AG10803 (cell line): ENCODE data around the gene FNIP2.

Experiments
- DNase-seq: peaks from one replicate; pipeline ENCODE4 v3.0.0; 2010; ENCODE audit warnings: low read depth
- H3K4me3 ChIP-seq: 2 replicates; pipeline ENCODE4 v1.5.1; 2011; ENCODE audit warnings: mild to moderate bottlenecking, low read length, control low read depth
- TF ChIP-seq, protein P1 (sequence below): conservative IDR thresholded peaks from 2 replicates; pipeline ENCODE4 v1.5.1; 2011; ENCODE audit warnings: mild to moderate bottlenecking, low read length, control low read depth, inconsistent platforms

The FNIP2 gene

DNA sequence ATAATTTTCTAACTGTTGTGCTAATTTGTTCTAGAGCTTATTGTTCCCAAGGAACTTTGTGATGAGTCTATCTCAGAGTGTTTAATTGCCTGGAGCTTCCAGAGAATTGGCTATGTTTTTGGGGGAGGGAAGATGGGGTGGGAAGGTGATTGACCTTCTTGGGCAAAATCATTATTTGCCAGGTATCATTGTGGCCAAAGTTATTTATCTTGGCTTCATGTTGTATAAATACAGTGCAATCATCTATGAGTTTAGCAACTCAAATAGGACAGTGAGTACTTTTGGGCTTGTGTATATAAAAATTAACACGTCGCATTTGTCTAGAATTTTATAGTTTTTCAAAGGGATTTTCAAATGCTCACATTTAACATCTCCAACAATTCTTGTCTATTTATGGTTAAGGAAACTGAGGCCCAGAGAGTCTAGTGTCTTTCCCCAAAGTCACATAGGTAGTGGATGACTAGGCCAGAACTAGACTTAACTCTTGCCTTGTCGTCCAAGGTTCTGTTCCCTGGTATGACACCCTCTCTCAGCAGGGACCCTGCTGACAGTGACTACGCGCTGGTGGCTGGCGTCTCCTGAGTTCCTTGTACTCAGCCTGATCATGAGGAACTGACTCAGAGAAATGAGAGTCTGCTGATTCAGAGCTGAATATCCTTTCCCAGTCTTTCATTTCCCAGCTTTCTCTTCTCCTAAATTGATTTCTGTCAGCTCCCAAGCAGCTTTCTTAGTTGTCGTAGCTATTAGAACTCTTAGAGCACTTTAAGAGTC lies 27.7 kb downstream of the FNIP2 start:
- H3K4me3 ChIP-seq: no peak overlapping the region
- TF ChIP-seq, protein P1, sequence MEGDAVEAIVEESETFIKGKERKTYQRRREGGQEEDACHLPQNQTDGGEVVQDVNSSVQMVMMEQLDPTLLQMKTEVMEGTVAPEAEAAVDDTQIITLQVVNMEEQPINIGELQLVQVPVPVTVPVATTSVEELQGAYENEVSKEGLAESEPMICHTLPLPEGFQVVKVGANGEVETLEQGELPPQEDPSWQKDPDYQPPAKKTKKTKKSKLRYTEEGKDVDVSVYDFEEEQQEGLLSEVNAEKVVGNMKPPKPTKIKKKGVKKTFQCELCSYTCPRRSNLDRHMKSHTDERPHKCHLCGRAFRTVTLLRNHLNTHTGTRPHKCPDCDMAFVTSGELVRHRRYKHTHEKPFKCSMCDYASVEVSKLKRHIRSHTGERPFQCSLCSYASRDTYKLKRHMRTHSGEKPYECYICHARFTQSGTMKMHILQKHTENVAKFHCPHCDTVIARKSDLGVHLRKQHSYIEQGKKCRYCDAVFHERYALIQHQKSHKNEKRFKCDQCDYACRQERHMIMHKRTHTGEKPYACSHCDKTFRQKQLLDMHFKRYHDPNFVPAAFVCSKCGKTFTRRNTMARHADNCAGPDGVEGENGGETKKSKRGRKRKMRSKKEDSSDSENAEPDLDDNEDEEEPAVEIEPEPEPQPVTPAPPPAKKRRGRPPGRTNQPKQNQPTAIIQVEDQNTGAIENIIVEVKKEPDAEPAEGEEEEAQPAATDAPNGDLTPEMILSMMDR: no peak
- peak; percentile 52 for DNase-seq

DNA sequence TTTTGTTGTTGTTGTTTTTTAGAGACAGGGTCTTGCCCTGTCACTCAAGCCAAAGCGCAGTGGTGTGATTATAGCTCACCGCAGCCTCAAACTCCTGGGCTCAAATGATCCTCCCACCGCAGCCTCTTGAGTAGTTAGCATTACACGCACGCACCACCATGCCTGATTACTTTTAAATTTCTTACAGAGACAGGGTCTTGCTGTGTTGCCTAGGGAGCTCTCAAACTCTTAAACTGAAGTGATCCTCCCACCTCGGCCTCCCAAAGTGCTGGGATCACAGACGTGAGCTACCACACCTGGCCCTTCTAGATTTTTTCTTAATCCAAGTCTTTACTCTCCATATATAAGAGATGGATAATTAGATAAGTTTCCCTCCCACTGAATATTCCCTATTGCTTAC lies 29.2 kb downstream of the FNIP2 start:
- no peak overlapping the region for H3K4me3 ChIP-seq
- TF ChIP-seq, protein P1: no peak
- DNase-seq: no peak

DNA sequence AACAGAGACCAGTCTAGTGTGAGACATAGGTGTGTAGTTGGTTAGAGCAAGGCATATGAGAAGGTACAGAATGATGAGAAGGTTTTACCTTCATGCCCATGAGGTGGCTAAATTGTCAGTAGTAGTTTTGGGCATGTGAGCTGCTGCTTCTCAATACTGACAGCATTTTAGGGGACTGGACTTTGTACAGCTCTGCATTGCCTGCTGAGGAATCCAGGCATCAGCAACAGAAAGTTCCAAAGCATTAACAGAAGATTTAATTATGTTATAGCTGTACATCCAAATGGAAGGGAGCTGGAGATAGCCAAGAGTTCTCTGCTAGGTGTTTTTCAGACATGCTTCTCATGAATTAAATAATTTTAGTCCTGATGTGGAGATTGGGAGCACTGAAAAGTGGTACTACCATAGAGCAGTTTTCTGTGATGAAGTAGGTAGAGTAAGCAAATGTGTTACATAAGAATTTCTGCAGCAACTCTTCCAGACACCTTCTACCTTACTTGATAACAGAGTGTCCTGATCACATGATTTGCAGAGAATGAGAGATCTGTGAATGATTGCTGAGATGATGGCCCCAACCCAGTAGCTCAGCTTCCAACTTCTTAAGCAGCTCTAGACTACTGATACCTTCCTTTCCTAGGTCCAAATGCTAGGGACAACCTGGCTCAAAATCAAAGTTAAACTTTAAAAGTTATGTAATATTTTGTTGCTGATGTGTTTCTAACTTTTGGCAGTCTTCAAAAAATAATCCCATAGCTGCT lies 30.4 kb downstream of the FNIP2 start:
- no peak overlapping the region for H3K4me3 ChIP-seq
- no peak for DNase-seq
- TF ChIP-seq, protein P1: no peak

DNA sequence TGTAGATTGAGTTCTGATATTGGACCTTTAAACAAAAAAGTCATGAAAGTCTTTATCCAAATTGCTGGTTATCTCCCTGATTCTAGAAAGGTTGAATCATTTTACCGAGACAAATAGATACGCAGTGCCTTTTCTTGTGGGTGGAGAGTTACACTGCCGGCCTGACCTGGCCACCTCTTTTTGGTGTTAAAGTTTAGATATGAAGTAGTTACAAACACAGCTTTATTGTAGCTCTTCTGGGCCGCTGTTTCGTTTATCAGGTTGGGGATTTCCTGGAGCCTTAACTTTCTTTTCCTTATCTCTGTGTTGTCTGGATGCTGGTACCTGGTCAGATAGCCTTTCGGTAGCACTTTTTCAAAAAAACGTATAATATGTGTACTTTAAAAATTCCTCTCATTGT lies 31.0 kb downstream of the FNIP2 start:
- TF ChIP-seq, protein P1: no peak
- no peak for DNase-seq

DNA sequence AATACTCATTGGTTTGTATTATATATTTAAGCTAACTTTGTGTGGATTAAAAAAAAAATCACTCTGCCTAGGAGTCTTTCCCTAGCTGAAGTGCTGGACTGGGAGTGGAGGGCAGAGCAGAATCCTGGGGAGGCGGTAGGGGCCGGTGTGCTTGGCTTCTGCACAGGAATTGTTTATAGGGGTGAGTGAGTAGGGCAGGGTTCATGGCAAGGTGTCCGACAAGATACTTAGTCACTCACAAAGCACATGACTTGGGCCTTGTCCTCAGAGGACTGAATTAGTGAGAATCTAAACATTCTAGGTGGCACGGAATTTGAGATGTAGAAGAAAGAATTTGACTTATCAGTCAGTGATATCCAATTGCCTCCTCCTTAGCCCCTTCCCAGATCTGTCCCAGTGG lies 32.2 kb downstream of the FNIP2 start:
- TF ChIP-seq, protein P1: no peak
- DNase-seq: no peak
- no peak overlapping the region for H3K4me3 ChIP-seq

More for the DNA sequence above, 31.0 kb downstream of the FNIP2 start:
- H3K4me3 ChIP-seq: no peak overlapping the region

DNA sequence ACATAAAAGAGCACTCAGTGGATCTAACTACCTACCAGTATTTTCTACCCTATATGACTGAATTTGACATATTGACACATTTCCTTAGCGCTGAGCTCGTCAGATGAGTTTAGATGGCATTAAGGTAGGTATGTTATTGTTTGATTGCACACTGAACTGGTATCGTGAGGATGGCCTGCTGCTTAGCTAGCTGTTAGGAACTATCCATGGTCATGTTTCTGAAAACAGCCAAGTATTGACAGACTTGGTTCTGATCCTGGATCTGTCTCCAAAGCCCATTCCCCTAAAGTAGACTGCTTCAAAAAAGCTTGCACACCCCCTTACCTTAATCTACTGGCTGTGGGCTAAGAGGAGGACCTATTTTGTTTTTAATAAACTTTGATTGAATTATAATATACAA lies 32.9 kb downstream of the FNIP2 start:
- H3K4me3 ChIP-seq: no peak overlapping the region
- DNase-seq: no peak
- TF ChIP-seq, protein P1: no peak

DNA sequence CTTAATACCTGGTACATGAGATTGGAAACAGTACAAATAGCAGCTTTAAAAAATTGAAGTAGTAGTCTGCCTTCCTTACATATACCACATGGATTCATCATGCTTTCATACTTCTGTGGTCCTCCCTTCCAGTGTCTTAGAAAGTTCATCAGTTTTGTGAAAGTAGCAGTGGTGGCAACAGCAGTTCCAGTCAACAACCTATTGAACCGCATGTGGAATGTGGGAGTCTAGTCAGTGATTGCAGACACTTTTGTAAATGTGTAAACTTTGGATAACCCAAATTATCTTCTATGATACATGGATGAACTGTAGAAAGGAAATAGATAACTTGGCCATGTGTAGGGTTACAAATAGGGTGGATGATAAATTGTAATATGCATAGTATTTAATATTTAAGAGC lies 34.1 kb downstream of the FNIP2 start:
- TF ChIP-seq, protein P1: no peak
- no peak overlapping the region for H3K4me3 ChIP-seq
- DNase-seq: no peak
